WTC11 (cell line): ENCODE data around the gene LDAH. TPM values are rescaled to one million over a fixed set of nuclear protein-coding genes. Genes with fewer than 3 reads are reported as not detected.

ENCODE experiments used
- ATAC-seq: fragments of 200-7000 bp; cut with Tn5 transposase; 2 replicates; pipeline ENCODE4 v1.10.0; 2021; ENCODE audit warnings: mild to moderate bottlenecking, moderate library complexity
- CTCF ChIA-PET: fragments of 300-600 bp; sonication (Branson Sonifier 250); formaldehyde crosslinking; loops from one replicate; lab custom pipeline; 2021; ENCODE audit warnings: antibody characterized with exemption; lab: Charles Lee
- POLR2A ChIA-PET: fragments of 350-600 bp; sonication (Branson Sonifier 250); formaldehyde crosslinking; loops from one replicate; lab custom pipeline; 2021; ENCODE audit warnings: antibody characterized with exemption; lab: Charles Lee
- DNase-seq: peaks from one replicate; pipeline ENCODE4 v3.0.0; 2021; ENCODE audit warnings: low spot score
- H3K27ac Mint-ChIP-seq: 2 replicates; pipeline ENCODE4 v1.8.0; 2021; ENCODE audit warnings: mixed read lengths
- H3K27me3 Mint-ChIP-seq: 2 replicates; pipeline ENCODE4 v1.8.0; 2021; ENCODE audit warnings: low read depth, mild to moderate bottlenecking, moderate library complexity, mixed read lengths
- H3K36me3 Mint-ChIP-seq: 2 replicates; pipeline ENCODE4 v1.8.0; 2021; ENCODE audit warnings: mixed read lengths
- H3K4me1 Mint-ChIP-seq: 2 replicates; pipeline ENCODE4 v1.8.0; 2022; ENCODE audit warnings: mixed read lengths
- H3K4me3 Mint-ChIP-seq: 2 replicates; pipeline ENCODE4 v1.8.0; 2021; ENCODE audit warnings: mild to moderate bottlenecking, moderate library complexity, mixed read lengths
- H3K9me3 Mint-ChIP-seq: 2 replicates; pipeline ENCODE4 v1.8.0; 2021; ENCODE audit warnings: mixed read lengths
- ATF2 ChIP-seq: sonication (generic); formaldehyde crosslinking; IDR thresholded peaks from 2 replicates; pipeline ENCODE4 v1.8.1; 2022; ENCODE audit warnings: low read depth, missing genetic modification reagents, borderline replicate concordance
- CREM ChIP-seq: sonication (generic); formaldehyde crosslinking; IDR thresholded peaks from 2 replicates; pipeline ENCODE4 v1.8.1; 2022; ENCODE audit warnings: mild to moderate bottlenecking, missing genetic modification reagents, moderate library complexity
- E2F4 ChIP-seq: sonication (generic); formaldehyde crosslinking; IDR thresholded peaks from 2 replicates; pipeline ENCODE4 v1.8.1; 2022; ENCODE audit warnings: low read depth, mild to moderate bottlenecking, moderate library complexity, missing genetic modification reagents, borderline replicate concordance
- FOXK1 ChIP-seq: sonication (generic); formaldehyde crosslinking; IDR thresholded peaks from 2 replicates; pipeline ENCODE4 v1.8.0; 2022; ENCODE audit warnings: mild to moderate bottlenecking, moderate library complexity, missing genetic modification reagents
- GRHL2 ChIP-seq: fragments of 250-450 bp; sonication (Bioruptor Pico); IDR thresholded peaks from 2 replicates; pipeline ENCODE4 v1.8.0; 2022; ENCODE audit warnings: mild to moderate bottlenecking, moderate library complexity; ENCODE audit not compliant: insufficient replicate concordance, severe bottlenecking
- JUN ChIP-seq: sonication (generic); formaldehyde crosslinking; IDR thresholded peaks from 2 replicates; pipeline ENCODE4 v1.8.0; 2023; ENCODE audit warnings: mild to moderate bottlenecking, missing genetic modification reagents
- KAT7 ChIP-seq: sonication (generic); formaldehyde crosslinking; IDR thresholded peaks from 2 replicates; pipeline ENCODE4 v1.8.1; 2023; ENCODE audit warnings: missing genetic modification reagents, mild to moderate bottlenecking, borderline replicate concordance
- MLX ChIP-seq: sonication (generic); formaldehyde crosslinking; IDR thresholded peaks from 2 replicates; pipeline ENCODE4 v1.8.1; 2023; ENCODE audit warnings: mild to moderate bottlenecking, missing genetic modification reagents, moderate library complexity
- NR1H2 ChIP-seq: sonication (generic); formaldehyde crosslinking; IDR thresholded peaks from 2 replicates; pipeline ENCODE4 v1.9.0; 2021; ENCODE audit warnings: mild to moderate bottlenecking, moderate library complexity, missing genetic modification reagents
- RORB ChIP-seq: fragments of 250-450 bp; sonication (Bioruptor Pico); IDR thresholded peaks from 2 replicates; pipeline ENCODE4 v1.9.0; 2021; ENCODE audit warnings: mild to moderate bottlenecking
- SOX15 ChIP-seq: fragments of 250-450 bp; sonication (Bioruptor Pico); IDR thresholded peaks from 2 replicates; pipeline ENCODE4 v1.9.0; 2021; ENCODE audit warnings: mild to moderate bottlenecking
- TCF7 ChIP-seq: sonication (generic); formaldehyde crosslinking; IDR thresholded peaks from 2 replicates; pipeline ENCODE4 v1.8.0; 2022; ENCODE audit warnings: mild to moderate bottlenecking, low read depth, missing genetic modification reagents, moderate library complexity
- ZNF121 ChIP-seq: sonication (generic); formaldehyde crosslinking; IDR thresholded peaks from 2 replicates; pipeline ENCODE4 v1.8.0; 2023; ENCODE audit warnings: missing genetic modification reagents
- ZNF416 ChIP-seq: fragments of 250-450 bp; sonication (Bioruptor Pico); IDR thresholded peaks from 2 replicates; pipeline ENCODE4 v1.9.0; 2021; ENCODE audit warnings: mild to moderate bottlenecking, inconsistent platforms
- ZNF512 ChIP-seq: sonication (generic); formaldehyde crosslinking; IDR thresholded peaks from 2 replicates; pipeline ENCODE4 v1.8.1; 2022; ENCODE audit warnings: missing genetic modification reagents, borderline replicate concordance
- ZNF671 ChIP-seq: fragments of 250-450 bp; sonication (Bioruptor Pico); IDR thresholded peaks from 2 replicates; pipeline ENCODE4 v1.8.0; 2021; ENCODE audit warnings: mild to moderate bottlenecking
- ZSCAN18 ChIP-seq: fragments of 250-450 bp; sonication (Bioruptor Pico); IDR thresholded peaks from 2 replicates; pipeline ENCODE4 v2.1.2; 2022; ENCODE audit warnings: mild to moderate bottlenecking, moderate library complexity
- total RNA-seq: library from RNA; stranded (reverse); gene quantifications from 3 replicates; pipeline ENCODE4 v1.2.3, GENCODE V29; 2021
- TF ChIP-seq, protein P1 (sequence below): sonication (generic); formaldehyde crosslinking; IDR thresholded peaks from 2 replicates; pipeline ENCODE4 v1.8.0; 2023; ENCODE audit warnings: missing genetic modification reagents
- TF ChIP-seq, protein P2 (sequence below): sonication (generic); formaldehyde crosslinking; IDR thresholded peaks from 2 replicates; pipeline ENCODE4 v1.8.0; 2022; ENCODE audit warnings: mild to moderate bottlenecking, missing genetic modification reagents
- TF ChIP-seq, protein P3 (sequence below): sonication (generic); formaldehyde crosslinking; conservative IDR thresholded peaks from 2 replicates; pipeline ENCODE4 v1.8.1; 2023; ENCODE audit warnings: mild to moderate bottlenecking, low read depth, missing genetic modification reagents, moderate library complexity
- TF ChIP-seq, protein P4 (sequence below): sonication (generic); formaldehyde crosslinking; IDR thresholded peaks from 2 replicates; pipeline ENCODE4 v1.8.1; 2023; ENCODE audit warnings: mild to moderate bottlenecking, missing genetic modification reagents

LDAH gene
- total RNA-seq, 1 experiment from 2014 or later, result 20.5 TPM

GRCh38 chr2:20747317-20747716 lies 75.6 kb downstream of the LDAH start:
- ATAC-seq, result no peak
- 0 out of 2 replicates have a peak, but pooled peaks cover 4% of the 10 kb centered on the region for H3K36me3 Mint-ChIP-seq
- H3K4me3 Mint-ChIP-seq, result no peak overlapping the region
- no peaks in the 10 kb centered on the region for H3K4me1 Mint-ChIP-seq
- TF ChIP-seq ZSCAN18 (CRISPR knock-in tag) (no peak), GRHL2 (CRISPR knock-in tag) (no peak), FOXK1 (CRISPR knock-in tag) (no peak)
- TF ChIP-seq, protein P1, sequence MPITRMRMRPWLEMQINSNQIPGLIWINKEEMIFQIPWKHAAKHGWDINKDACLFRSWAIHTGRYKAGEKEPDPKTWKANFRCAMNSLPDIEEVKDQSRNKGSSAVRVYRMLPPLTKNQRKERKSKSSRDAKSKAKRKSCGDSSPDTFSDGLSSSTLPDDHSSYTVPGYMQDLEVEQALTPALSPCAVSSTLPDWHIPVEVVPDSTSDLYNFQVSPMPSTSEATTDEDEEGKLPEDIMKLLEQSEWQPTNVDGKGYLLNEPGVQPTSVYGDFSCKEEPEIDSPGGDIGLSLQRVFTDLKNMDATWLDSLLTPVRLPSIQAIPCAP (CRISPR knock-in tag), result no peak
- TF ChIP-seq, protein P2, sequence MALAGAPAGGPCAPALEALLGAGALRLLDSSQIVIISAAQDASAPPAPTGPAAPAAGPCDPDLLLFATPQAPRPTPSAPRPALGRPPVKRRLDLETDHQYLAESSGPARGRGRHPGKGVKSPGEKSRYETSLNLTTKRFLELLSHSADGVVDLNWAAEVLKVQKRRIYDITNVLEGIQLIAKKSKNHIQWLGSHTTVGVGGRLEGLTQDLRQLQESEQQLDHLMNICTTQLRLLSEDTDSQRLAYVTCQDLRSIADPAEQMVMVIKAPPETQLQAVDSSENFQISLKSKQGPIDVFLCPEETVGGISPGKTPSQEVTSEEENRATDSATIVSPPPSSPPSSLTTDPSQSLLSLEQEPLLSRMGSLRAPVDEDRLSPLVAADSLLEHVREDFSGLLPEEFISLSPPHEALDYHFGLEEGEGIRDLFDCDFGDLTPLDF (CRISPR knock-in tag), result no peak
- TF ChIP-seq, all 79 proteins: peak for 0
- Mint-ChIP-seq H3K9me3 (peaks cover 5% of the 10 kb centered on the region), H3K27ac (no peak overlapping the region), H3K27me3 (no peaks in the 10 kb centered on the region)
- POLR2A ChIA-PET, result no interaction called here
- no peak for DNase-seq
- CTCF ChIA-PET, result interaction anchor here (1.5 kb wide), 1 partner anchor 86 kb away, joined by 6 read pairs; no protein-coding TSS in a partner anchor

GRCh38 chr2:20745924-20746555 lies 76.9 kb downstream of the LDAH start:
- CTCF ChIA-PET, result interaction anchor here (1.5 kb wide), 1 partner anchor 85 kb away, joined by 6 read pairs; no protein-coding TSS in a partner anchor
- H3K27ac Mint-ChIP-seq, result no peak overlapping the region
- no peak for DNase-seq
- H3K27me3 Mint-ChIP-seq, result no peaks in the 10 kb centered on the region
- no peaks in the 10 kb centered on the region for H3K4me1 Mint-ChIP-seq
- peaks cover 4% of the 10 kb centered on the region; the same call in 1 of the 2 replicates for H3K9me3 Mint-ChIP-seq
- ATAC-seq, result no peak
- TF ChIP-seq CREM (CRISPR knock-in tag) (no peak), SOX15 (CRISPR knock-in tag) (no peak), NR1H2 (CRISPR knock-in tag) (no peak), ATF2 (CRISPR knock-in tag) (no peak), TCF7 (no peak), E2F4 (CRISPR knock-in tag) (no peak), KAT7 (CRISPR knock-in tag) (no peak), ZNF416 (CRISPR knock-in tag) (no peak), ZNF121 (CRISPR knock-in tag) (no peak), ZNF671 (CRISPR knock-in tag) (no peak), MLX (CRISPR knock-in tag) (no peak), RORB (no peak), JUN (CRISPR knock-in tag) (no peak), ZNF512 (CRISPR knock-in tag) (no peak)
- TF ChIP-seq, protein P3, sequence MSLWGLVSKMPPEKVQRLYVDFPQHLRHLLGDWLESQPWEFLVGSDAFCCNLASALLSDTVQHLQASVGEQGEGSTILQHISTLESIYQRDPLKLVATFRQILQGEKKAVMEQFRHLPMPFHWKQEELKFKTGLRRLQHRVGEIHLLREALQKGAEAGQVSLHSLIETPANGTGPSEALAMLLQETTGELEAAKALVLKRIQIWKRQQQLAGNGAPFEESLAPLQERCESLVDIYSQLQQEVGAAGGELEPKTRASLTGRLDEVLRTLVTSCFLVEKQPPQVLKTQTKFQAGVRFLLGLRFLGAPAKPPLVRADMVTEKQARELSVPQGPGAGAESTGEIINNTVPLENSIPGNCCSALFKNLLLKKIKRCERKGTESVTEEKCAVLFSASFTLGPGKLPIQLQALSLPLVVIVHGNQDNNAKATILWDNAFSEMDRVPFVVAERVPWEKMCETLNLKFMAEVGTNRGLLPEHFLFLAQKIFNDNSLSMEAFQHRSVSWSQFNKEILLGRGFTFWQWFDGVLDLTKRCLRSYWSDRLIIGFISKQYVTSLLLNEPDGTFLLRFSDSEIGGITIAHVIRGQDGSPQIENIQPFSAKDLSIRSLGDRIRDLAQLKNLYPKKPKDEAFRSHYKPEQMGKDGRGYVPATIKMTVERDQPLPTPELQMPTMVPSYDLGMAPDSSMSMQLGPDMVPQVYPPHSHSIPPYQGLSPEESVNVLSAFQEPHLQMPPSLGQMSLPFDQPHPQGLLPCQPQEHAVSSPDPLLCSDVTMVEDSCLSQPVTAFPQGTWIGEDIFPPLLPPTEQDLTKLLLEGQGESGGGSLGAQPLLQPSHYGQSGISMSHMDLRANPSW (CRISPR knock-in tag), result no peak
- TF ChIP-seq, protein P4, sequence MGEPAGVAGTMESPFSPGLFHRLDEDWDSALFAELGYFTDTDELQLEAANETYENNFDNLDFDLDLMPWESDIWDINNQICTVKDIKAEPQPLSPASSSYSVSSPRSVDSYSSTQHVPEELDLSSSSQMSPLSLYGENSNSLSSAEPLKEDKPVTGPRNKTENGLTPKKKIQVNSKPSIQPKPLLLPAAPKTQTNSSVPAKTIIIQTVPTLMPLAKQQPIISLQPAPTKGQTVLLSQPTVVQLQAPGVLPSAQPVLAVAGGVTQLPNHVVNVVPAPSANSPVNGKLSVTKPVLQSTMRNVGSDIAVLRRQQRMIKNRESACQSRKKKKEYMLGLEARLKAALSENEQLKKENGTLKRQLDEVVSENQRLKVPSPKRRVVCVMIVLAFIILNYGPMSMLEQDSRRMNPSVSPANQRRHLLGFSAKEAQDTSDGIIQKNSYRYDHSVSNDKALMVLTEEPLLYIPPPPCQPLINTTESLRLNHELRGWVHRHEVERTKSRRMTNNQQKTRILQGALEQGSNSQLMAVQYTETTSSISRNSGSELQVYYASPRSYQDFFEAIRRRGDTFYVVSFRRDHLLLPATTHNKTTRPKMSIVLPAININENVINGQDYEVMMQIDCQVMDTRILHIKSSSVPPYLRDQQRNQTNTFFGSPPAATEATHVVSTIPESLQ (CRISPR knock-in tag), result no peak
- H3K36me3 Mint-ChIP-seq, result 0 out of 2 replicates have a peak, but pooled peaks cover 4% of the 10 kb centered on the region
- no peak overlapping the region for H3K4me3 Mint-ChIP-seq
- POLR2A ChIA-PET, result no interaction called here
